Loucy (cell line): ENCODE results near the gene TECPR2.

ENCODE experiments used
- EZH2phosphoT487 ChIP-seq: fragments of 200-600 bp; IDR thresholded peaks from 2 replicates; pipeline ENCODE4 v1.6.1; 2018; ENCODE audit warnings: antibody characterized with exemption, mild to moderate bottlenecking, moderate library complexity, borderline replicate concordance
- TF ChIP-seq, protein P1 (sequence below): fragments of 200-600 bp; sonication (generic); conservative IDR thresholded peaks from 2 replicates; pipeline ENCODE4 v1.5.1; 2014; ENCODE audit warnings: mild to moderate bottlenecking, antibody characterized with exemption, low read length

DNA sequence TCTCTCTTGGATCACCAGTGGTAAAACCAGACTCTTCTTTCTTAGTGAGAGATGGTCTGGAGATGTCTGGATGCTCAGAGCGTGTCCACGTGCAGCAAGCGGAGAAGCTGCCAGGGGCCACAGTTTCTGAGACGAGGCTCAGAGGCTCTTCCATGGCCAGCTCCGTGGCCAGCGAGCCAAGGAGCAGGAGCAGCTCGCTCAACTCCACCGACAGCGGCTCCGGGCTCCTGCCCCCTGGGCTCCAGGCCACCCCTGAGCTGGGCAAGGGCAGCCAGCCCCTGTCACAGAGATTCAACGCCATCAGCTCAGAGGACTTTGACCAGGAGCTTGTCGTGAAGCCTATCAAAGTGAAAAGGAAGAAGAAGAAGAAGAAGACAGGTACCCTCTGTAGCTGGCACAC lies 69.0 kb downstream of the TECPR2 start:
- TF ChIP-seq, protein P1, sequence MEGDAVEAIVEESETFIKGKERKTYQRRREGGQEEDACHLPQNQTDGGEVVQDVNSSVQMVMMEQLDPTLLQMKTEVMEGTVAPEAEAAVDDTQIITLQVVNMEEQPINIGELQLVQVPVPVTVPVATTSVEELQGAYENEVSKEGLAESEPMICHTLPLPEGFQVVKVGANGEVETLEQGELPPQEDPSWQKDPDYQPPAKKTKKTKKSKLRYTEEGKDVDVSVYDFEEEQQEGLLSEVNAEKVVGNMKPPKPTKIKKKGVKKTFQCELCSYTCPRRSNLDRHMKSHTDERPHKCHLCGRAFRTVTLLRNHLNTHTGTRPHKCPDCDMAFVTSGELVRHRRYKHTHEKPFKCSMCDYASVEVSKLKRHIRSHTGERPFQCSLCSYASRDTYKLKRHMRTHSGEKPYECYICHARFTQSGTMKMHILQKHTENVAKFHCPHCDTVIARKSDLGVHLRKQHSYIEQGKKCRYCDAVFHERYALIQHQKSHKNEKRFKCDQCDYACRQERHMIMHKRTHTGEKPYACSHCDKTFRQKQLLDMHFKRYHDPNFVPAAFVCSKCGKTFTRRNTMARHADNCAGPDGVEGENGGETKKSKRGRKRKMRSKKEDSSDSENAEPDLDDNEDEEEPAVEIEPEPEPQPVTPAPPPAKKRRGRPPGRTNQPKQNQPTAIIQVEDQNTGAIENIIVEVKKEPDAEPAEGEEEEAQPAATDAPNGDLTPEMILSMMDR: no peak
- TF ChIP-seq EZH2phosphoT487: no peak
